ENCODE data around the gene ITCH. TPM values are rescaled to one million over a fixed set of nuclear protein-coding genes. Genes with fewer than 3 reads are reported as not detected.
"Not testable (repeated sequence)": the region's sequence is repeated elsewhere in the genome, so short reads cannot be mapped to it uniquely, and the experiment has no call there.

Gene ITCH
- total RNA-seq, 2 experiments from 2014 or later = 44.2 to 47.0 TPM

GRCh38 chr20:34404803-34405202 lies 41.7 kb downstream of the ITCH start:
- no peaks in the 10 kb centered on the region for H3K27me3 Mint-ChIP-seq
- DNase-seq = no peak
- intact Hi-C loops (cut with DNase I, micrococcal nuclease) = loop anchor here in 1 of 2 experiments (2.0 kb wide), 1 partner anchor 42 kb away; the partner anchor contains the start of gene ITCH
- no peak for ATAC-seq (ENCODE audit: poor library complexity)
- H3K9me3 Mint-ChIP-seq = no peaks in the 10 kb centered on the region
- H3K4me3 ChIP-seq (ENCODE audit: low read length) = no peak overlapping the region
- TF ChIP-seq, protein P1, sequence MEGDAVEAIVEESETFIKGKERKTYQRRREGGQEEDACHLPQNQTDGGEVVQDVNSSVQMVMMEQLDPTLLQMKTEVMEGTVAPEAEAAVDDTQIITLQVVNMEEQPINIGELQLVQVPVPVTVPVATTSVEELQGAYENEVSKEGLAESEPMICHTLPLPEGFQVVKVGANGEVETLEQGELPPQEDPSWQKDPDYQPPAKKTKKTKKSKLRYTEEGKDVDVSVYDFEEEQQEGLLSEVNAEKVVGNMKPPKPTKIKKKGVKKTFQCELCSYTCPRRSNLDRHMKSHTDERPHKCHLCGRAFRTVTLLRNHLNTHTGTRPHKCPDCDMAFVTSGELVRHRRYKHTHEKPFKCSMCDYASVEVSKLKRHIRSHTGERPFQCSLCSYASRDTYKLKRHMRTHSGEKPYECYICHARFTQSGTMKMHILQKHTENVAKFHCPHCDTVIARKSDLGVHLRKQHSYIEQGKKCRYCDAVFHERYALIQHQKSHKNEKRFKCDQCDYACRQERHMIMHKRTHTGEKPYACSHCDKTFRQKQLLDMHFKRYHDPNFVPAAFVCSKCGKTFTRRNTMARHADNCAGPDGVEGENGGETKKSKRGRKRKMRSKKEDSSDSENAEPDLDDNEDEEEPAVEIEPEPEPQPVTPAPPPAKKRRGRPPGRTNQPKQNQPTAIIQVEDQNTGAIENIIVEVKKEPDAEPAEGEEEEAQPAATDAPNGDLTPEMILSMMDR (IDR thresholded peaks at IDR 0.05) = no peak
- no peak overlapping the region for H3K27ac ChIP-seq (ENCODE audit: low read depth in 1 of 2, low read length in 2 of 2)
- ChIA-PET CTCF (interaction anchor here (1.1 to 1.5 kb wide), 2 partner anchors 26 to 92 kb away, joined by 3 to 12 read pairs; no protein-coding TSS in a partner anchor), POLR2A (interaction anchor here (1.1 kb wide), 1 partner anchor 26 kb away, joined by 5 read pairs; no protein-coding TSS in a partner anchor)
- H3K4me3 Mint-ChIP-seq = peak overlapping the region; percentile 47
- peak overlapping the region; percentile 78 for H3K27ac Mint-ChIP-seq
- peaks cover 67% of the 10 kb centered on the region for H3K4me1 Mint-ChIP-seq (ENCODE audit: low read depth)
- H3K4me1 ChIP-seq (ENCODE audit: insufficient read depth, low read length) = peaks cover 17% of the 10 kb centered on the region
- peaks cover 30% of the 10 kb centered on the region for H3K36me3 ChIP-seq (ENCODE audit: insufficient read depth, low read length)
- H3K9me3 ChIP-seq (ENCODE audit: control insufficient read depth in 1 of 2, insufficient read depth in 1 of 2, low read length in 2 of 2) = no peaks in the 10 kb centered on the region
- no peaks in the 10 kb centered on the region for H3K27me3 ChIP-seq (ENCODE audit: control insufficient read depth in 1 of 2, insufficient read depth in 2 of 2, low read length in 2 of 2)
- peaks cover 53% of the 10 kb centered on the region for H3K36me3 Mint-ChIP-seq (ENCODE audit: low read depth)

DNA sequence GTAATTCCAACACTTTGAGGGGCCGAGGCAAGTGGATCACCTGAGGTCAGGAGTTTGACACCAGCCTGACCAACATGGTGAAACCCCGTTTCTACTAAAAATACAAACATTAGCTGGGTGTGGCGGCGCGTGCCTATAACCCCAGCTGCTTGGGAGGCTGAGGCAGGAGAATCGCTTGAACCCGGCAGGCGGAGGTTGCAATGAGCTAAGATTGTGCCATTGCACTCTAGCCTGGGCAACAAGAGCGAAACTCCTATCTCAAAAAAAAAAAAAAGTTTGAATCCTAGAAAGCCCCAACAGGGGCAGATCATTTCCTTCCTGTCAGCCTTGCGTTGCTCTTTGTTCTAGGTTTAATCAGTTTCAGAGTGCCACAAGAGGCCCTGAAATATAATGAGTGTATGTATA lies 42.2 kb downstream of the ITCH start:
- not testable (repeated sequence) for H3K27ac ChIP-seq (ENCODE audit: low read depth in 1 of 2, low read length in 2 of 2); H3K27me3 Mint-ChIP-seq; H3K9me3 Mint-ChIP-seq; H3K27me3 ChIP-seq (ENCODE audit: control insufficient read depth in 1 of 2, insufficient read depth in 2 of 2, low read length in 2 of 2); H3K9me3 ChIP-seq (ENCODE audit: control insufficient read depth in 1 of 2, insufficient read depth in 1 of 2, low read length in 2 of 2); H3K4me3 ChIP-seq (ENCODE audit: low read length)
- DNase-seq (peak in 10 of 14 experiments; percentile 1 to 75 (median 12)), ATAC-seq (ENCODE audit: poor library complexity) (peak; percentile 97)
- POLR2A ChIA-PET = interaction anchor here (1.1 kb wide), 1 partner anchor 27 kb away, joined by 5 read pairs; no protein-coding TSS in a partner anchor
- Histone ChIP-seq H3K36me3 (ENCODE audit: insufficient read depth, low read length) (peaks cover 30% of the 10 kb centered on the region), H3K4me1 (ENCODE audit: insufficient read depth, low read length) (peaks cover 17% of the 10 kb centered on the region)
- Mint-ChIP-seq H3K4me3 (peak overlapping the region; percentile 47), H3K36me3 (ENCODE audit: low read depth) (peaks cover 49% of the 10 kb centered on the region), H3K4me1 (ENCODE audit: low read depth) (peaks cover 65% of the 10 kb centered on the region), H3K27ac (peak overlapping the region; percentile 78)
- intact Hi-C loops (cut with DNase I, micrococcal nuclease) = loop anchor here in 1 of 2 experiments (2.0 kb wide), 1 partner anchor 42 kb away; the partner anchor contains the start of gene ITCH
- CTCF ChIA-PET = interaction anchor here (0.9 to 1.5 kb wide), 3 partner anchors 15 to 93 kb away, joined by 3 to 12 read pairs (median 4); no protein-coding TSS in a partner anchor

DNA sequence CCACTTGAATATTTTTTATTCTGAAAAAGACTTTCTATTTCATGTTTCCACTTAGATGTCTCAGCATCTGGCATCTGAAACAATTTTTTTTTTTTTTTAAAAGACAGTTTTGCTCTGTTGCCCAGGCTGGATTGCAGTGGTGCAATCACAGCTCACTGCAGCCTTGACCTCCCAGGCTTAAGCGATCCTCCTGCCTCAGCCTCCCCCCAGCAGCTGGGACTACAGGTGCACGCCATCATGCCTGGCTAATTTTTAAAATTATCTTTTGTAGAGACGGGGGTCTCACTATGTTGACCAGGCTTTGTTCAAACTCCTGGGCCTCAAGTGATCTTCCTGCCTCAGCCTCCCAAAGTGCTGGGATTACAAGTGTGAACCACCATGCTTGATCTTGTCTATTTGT lies 42.9 kb downstream of the ITCH start:
- H3K9me3 Mint-ChIP-seq; H3K27ac ChIP-seq (ENCODE audit: low read depth in 1 of 2, low read length in 2 of 2); H3K9me3 ChIP-seq (ENCODE audit: control insufficient read depth in 1 of 2, insufficient read depth in 1 of 2, low read length in 2 of 2); H3K27me3 ChIP-seq (ENCODE audit: control insufficient read depth in 1 of 2, insufficient read depth in 2 of 2, low read length in 2 of 2); ATAC-seq (ENCODE audit: poor library complexity); DNase-seq; H3K4me3 ChIP-seq (ENCODE audit: low read length); H3K27ac Mint-ChIP-seq; H3K4me3 Mint-ChIP-seq; H3K27me3 Mint-ChIP-seq: not testable (repeated sequence)
- Histone ChIP-seq H3K4me1 (ENCODE audit: insufficient read depth, low read length) (peaks cover 17% of the 10 kb centered on the region), H3K36me3 (ENCODE audit: insufficient read depth, low read length) (peaks cover 32% of the 10 kb centered on the region)
- peaks cover 62% of the 10 kb centered on the region for H3K4me1 Mint-ChIP-seq (ENCODE audit: low read depth)
- H3K36me3 Mint-ChIP-seq (ENCODE audit: low read depth) = peaks cover 50% of the 10 kb centered on the region
- ChIA-PET POLR2A (interaction anchor here (1.1 kb wide), 1 partner anchor 27 kb away, joined by 5 read pairs; no protein-coding TSS in a partner anchor), CTCF (interaction anchor here (0.9 kb wide), 1 partner anchor 14 kb away, joined by 4 read pairs; no protein-coding TSS in a partner anchor)
- intact Hi-C loops (cut with DNase I, micrococcal nuclease) = loop anchor here in 1 of 2 experiments (2.0 kb wide), 1 partner anchor 43 kb away; the partner anchor contains the start of gene ITCH

DNA sequence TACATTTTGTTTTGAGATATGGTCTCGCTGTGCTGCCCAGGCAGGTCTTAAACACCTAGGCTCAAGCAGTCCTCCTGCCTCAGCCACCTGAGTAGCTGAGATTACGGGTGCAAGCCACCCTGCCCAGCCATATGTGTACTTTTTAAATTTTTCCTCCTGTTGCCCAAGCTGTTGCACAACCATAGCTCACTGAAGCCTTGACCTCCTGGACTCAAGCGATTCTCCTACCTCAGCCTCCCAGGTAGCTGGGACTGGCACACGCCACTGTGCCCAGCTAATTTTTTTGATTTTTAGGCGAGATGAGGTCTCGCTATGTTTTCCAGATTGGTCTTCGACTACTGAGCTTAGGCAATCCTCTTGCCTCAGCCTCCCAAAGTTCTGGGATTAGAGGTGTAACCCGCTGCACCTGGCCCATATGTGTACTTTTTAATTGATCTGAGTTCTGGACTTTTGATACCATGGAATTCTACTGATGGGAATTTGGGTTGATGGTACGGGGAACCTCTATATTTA lies 44.9 kb downstream of the ITCH start:
- CTCF ChIA-PET = interaction anchor here (0.6 kb wide), 1 partner anchor 250 kb away, joined by 4 read pairs; no protein-coding TSS in a partner anchor
- Histone ChIP-seq H3K27ac (ENCODE audit: low read depth in 1 of 2, low read length in 2 of 2) (no peak overlapping the region), H3K4me3 (ENCODE audit: low read length) (no peak overlapping the region), H3K27me3 (ENCODE audit: control insufficient read depth in 1 of 2, insufficient read depth in 2 of 2, low read length in 2 of 2) (no peaks in the 10 kb centered on the region), H3K4me1 (ENCODE audit: insufficient read depth, low read length) (peaks cover 17% of the 10 kb centered on the region), H3K9me3 (ENCODE audit: control insufficient read depth in 1 of 2, insufficient read depth in 1 of 2, low read length in 2 of 2) (no peaks in the 10 kb centered on the region), H3K36me3 (ENCODE audit: insufficient read depth, low read length) (peaks cover 39% of the 10 kb centered on the region)
- intact Hi-C loops (cut with DNase I, micrococcal nuclease) = no loop called here
- Mint-ChIP-seq H3K4me3 (no peak overlapping the region), H3K36me3 (ENCODE audit: low read depth) (peaks cover 49% of the 10 kb centered on the region), H3K4me1 (ENCODE audit: low read depth) (peaks cover 45% of the 10 kb centered on the region), H3K27me3 (no peaks in the 10 kb centered on the region), H3K9me3 (no peaks in the 10 kb centered on the region), H3K27ac (no peak overlapping the region)
- TF ChIP-seq, protein P1 (IDR thresholded peaks at IDR 0.05) = no peak
- no peak for DNase-seq
- ATAC-seq (ENCODE audit: poor library complexity) = no peak
- POLR2A ChIA-PET = no interaction called here
